Measurements from ENCODE around the gene LIMS4.
"Not testable (repeated sequence)": the region's sequence is repeated elsewhere in the genome, so short reads cannot be mapped to it uniquely, and the experiment has no call there.

- not testable (repeated sequence) for TF ChIP-seq CTCF (conservative IDR thresholded peaks at IDR 0.05); EZH2 (IDR thresholded peaks at IDR 0.05; ENCODE audit: low read depth)
These were observed 21.7 kb downstream of the LIMS4 start for GRCh38 chr2:110450951-110451350.

All from PC-9 (cell line).